Vagina (tissue), 2 donors: Measurements from ENCODE around the gene PACC1.

Experiments
- CTCF ChIP-seq, 3 experiments: fragments of 450-650 bp in 2 of 3; fragments of 200-600 bp in 1 of 3; sonication (generic) in 1 of 3; IDR thresholded peaks; one replicate each; pipeline ENCODE4 v1.5.1; 2017 to 2019; ENCODE audit warnings: antibody characterized with exemption in 3 of 3, mild to moderate bottlenecking in 2 of 3, moderate library complexity in 2 of 3
- POLR2A ChIP-seq, 2 donors: fragments of 450-650 bp; IDR thresholded peaks; one replicate each; pipeline ENCODE4 v1.6.1; 2017; ENCODE audit warnings: antibody characterized with exemption in 2 of 2, mild to moderate bottlenecking in 2 of 2, moderate library complexity in 2 of 2

DNA sequence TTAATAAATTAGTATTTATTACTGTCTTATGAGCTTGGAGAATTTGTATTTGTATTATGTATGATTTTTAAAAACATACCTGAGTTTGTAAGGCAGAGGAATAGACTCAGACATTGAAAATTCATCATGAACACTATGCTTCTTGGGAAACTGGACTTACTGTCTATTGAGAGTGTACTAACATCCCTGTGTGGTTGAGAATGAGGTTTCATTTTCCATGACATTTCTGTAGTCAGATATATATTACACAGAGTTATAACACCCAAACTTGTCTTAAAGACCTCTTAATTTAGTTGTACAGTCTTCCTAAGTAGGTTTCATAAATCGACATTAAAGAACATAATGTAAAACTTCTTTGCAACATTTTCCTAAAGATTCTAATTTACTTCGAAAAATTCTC lies 99.5 kb downstream of the PACC1 start:
- no peak for TF ChIP-seq POLR2A (IDR thresholded peaks at IDR 0.05)
- no peak for TF ChIP-seq CTCF (IDR thresholded peaks at IDR 0.05)
